Measurements from ENCODE around the gene NEK10.

GRCh38 chr3:27119639-27120038 lies 249.5 kb downstream of the NEK10 start:
- no peak for TF ChIP-seq POLR2A (IDR thresholded peaks at IDR 0.05)
- no peak for TF ChIP-seq CTCF (IDR thresholded peaks at IDR 0.05)
